ENCODE measurements around the gene DST.
"Not testable (repeated sequence)": the region's sequence is repeated elsewhere in the genome, so short reads cannot be mapped to it uniquely, and the experiment has no call there.

Gene DST

GRCh38 chr6:56663344-56663743 is 20.7 kb upstream of the DST start:
- DNase-seq (ENCODE audit: low read depth in 2 of 2) = no peak

- not testable (repeated sequence) for DNase-seq (ENCODE audit: low read depth in 2 of 2)
These were observed 18.6 kb upstream of the DST start for GRCh38 chr6:56661338-56661737.

- no peak for DNase-seq (ENCODE audit: low read depth in 2 of 2)
These were observed 17.7 kb upstream of the DST start for GRCh38 chr6:56660381-56660730.

GRCh38 chr6:56659721-56660380 is 17.2 kb upstream of the DST start:
- no peak for DNase-seq (ENCODE audit: low read depth in 2 of 2)

GRCh38 chr6:56658326-56658725 is 15.6 kb upstream of the DST start:
- no peak for DNase-seq (ENCODE audit: low read depth in 2 of 2)

- no peak for DNase-seq (ENCODE audit: low read depth in 2 of 2)
These were observed 14.7 kb upstream of the DST start for GRCh38 chr6:56657354-56657753.

- DNase-seq (ENCODE audit: low read depth in 2 of 2) = no peak
These were observed 13.8 kb upstream of the DST start for GRCh38 chr6:56656466-56656865.

- no peak for DNase-seq (ENCODE audit: low read depth in 2 of 2)
These were observed 13.3 kb upstream of the DST start for GRCh38 chr6:56655996-56656395.

GRCh38 chr6:56655249-56655648 is 12.6 kb upstream of the DST start:
- DNase-seq (ENCODE audit: low read depth in 2 of 2) = no peak

- DNase-seq (ENCODE audit: low read depth in 2 of 2) = no peak
These were observed 10.3 kb upstream of the DST start for GRCh38 chr6:56652994-56653393.

- DNase-seq (ENCODE audit: low read depth in 2 of 2) = no peak
These were observed 9.5 kb upstream of the DST start for GRCh38 chr6:56652231-56652630.

- DNase-seq (ENCODE audit: low read depth in 2 of 2) = no peak
These were observed 7.5 kb upstream of the DST start for GRCh38 chr6:56650191-56650590.

GRCh38 chr6:56649782-56650181 is 7.1 kb upstream of the DST start:
- DNase-seq (ENCODE audit: low read depth in 2 of 2) = no peak

GRCh38 chr6:56649053-56649769 is 6.5 kb upstream of the DST start:
- DNase-seq (ENCODE audit: low read depth in 2 of 2) = no peak

- DNase-seq (ENCODE audit: low read depth in 2 of 2) = no peak
These were observed 4.6 kb upstream of the DST start for GRCh38 chr6:56647172-56647762.

- no peak for DNase-seq (ENCODE audit: low read depth in 2 of 2)
These were observed 1.7 kb upstream of the DST start for GRCh38 chr6:56644366-56644765.

GRCh38 chr6:56643379-56644089 is 845 bp upstream of the DST start:
- no peak for DNase-seq (ENCODE audit: low read depth in 2 of 2)

- no peak for DNase-seq (ENCODE audit: low read depth in 2 of 2)
These were observed 2.3 kb downstream of the DST start for GRCh38 chr6:56640374-56640773.

GRCh38 chr6:56638760-56639159 is 3.9 kb downstream of the DST start:
- DNase-seq (ENCODE audit: low read depth in 2 of 2) = no peak

- DNase-seq (ENCODE audit: low read depth in 2 of 2) = no peak
These were observed 5.0 kb downstream of the DST start for GRCh38 chr6:56637640-56638039.

- DNase-seq (ENCODE audit: low read depth in 2 of 2) = no peak
These were observed 14.6 kb downstream of the DST start for GRCh38 chr6:56628105-56628504.

GRCh38 chr6:56625356-56625755 is 17.3 kb downstream of the DST start:
- no peak for DNase-seq (ENCODE audit: low read depth in 2 of 2)

GRCh38 chr6:56624728-56625069 is 18.0 kb downstream of the DST start:
- no peak for DNase-seq (ENCODE audit: low read depth in 2 of 2)

Measured in stimulated activated CD8-positive, alpha-beta memory T cell treated with anti-CD3 and anti-CD28 coated beads, Interleukin-7, amount 100 ng/mL, for 1 hour (primary cell).